Endothelial cell of umbilical vein (primary cell): ENCODE results near the gene PRSS33.

ENCODE experiments used
- CTCF ChIP-seq, 2 donors: IDR thresholded peaks; 1 replicate in 1 of 2; 2 replicates in 1 of 2; pipeline ENCODE4 v1.5.1; 2011; ENCODE audit warnings: low read length in 2 of 2, mild to moderate bottlenecking in 2 of 2, moderate library complexity in 2 of 2, control low read depth in 1 of 2, inconsistent platforms in 1 of 2, low read depth in 1 of 2; ENCODE audit not compliant: insufficient read depth in 1 of 2; ENCODE audit errors: extremely low read depth in 1 of 2
- EZH2 ChIP-seq: IDR thresholded peaks from 2 replicates; pipeline ENCODE4 v1.6.1; 2012; ENCODE audit warnings: borderline replicate concordance, low read depth, mild to moderate bottlenecking, moderate library complexity, low read length, inconsistent platforms; ENCODE audit not compliant: severe bottlenecking
- FOS ChIP-seq: IDR thresholded peaks from 2 replicates; pipeline ENCODE4 v1.6.1; 2011; ENCODE audit warnings: mild to moderate bottlenecking, low read length, moderate library complexity, borderline replicate concordance; ENCODE audit not compliant: insufficient read depth
- GATA2 ChIP-seq: IDR thresholded peaks from 2 replicates; pipeline ENCODE4 v1.7.0; 2011; ENCODE audit warnings: low read depth, mild to moderate bottlenecking, moderate library complexity, mixed read lengths, low read length; ENCODE audit not compliant: insufficient read length, insufficient read depth
- JUN ChIP-seq: IDR thresholded peaks from 2 replicates; pipeline ENCODE4 v1.6.1; 2011; ENCODE audit warnings: borderline replicate concordance, low read depth; ENCODE audit not compliant: insufficient read length, insufficient read depth
- MAX ChIP-seq: IDR thresholded peaks from 2 replicates; pipeline ENCODE4 v1.6.1; 2011; ENCODE audit not compliant: insufficient read depth, insufficient read length
- MYC ChIP-seq: IDR thresholded peaks from one replicate; pipeline ENCODE4 v1.6.1; 2011; ENCODE audit warnings: mild to moderate bottlenecking, low read depth, low read length
- POLR2A ChIP-seq: IDR thresholded peaks from 2 replicates; pipeline ENCODE4 v1.6.1; 2012; ENCODE audit warnings: low read depth, mild to moderate bottlenecking, control low read depth, low read length
- POLR2AphosphoS5 ChIP-seq: IDR thresholded peaks from 2 replicates; pipeline ENCODE4 v1.6.1; 2012; ENCODE audit warnings: low read depth, mild to moderate bottlenecking, control low read depth, low read length, moderate library complexity; ENCODE audit not compliant: insufficient read depth

- TF ChIP-seq MAX = no peak
- TF ChIP-seq EZH2 = no peak
- TF ChIP-seq CTCF (IDR thresholded peaks at IDR 0.05; ENCODE audit: extremely low read depth in 1 of 2, insufficient read depth in 1 of 2, low read depth in 1 of 2, low read length in 2 of 2) = no peak
- TF ChIP-seq JUN = no peak
- no peak for TF ChIP-seq FOS
- no peak for TF ChIP-seq POLR2A
- TF ChIP-seq POLR2AphosphoS5 = no peak
- no peak for TF ChIP-seq MYC
- TF ChIP-seq GATA2 = no peak
Observed at GRCh38 chr16:2743007-2743810, 44.2 kb downstream of the PRSS33 start.
